B cell (primary cell): Measurements from ENCODE around the gene SP9. TPM values are rescaled to one million over a fixed set of nuclear protein-coding genes. Genes with fewer than 3 reads are reported as not detected.

Experiments
- ATAC-seq: fragments of 200-7000 bp; cut with Tn5 transposase; one replicate; pipeline ENCODE4 v1.10.0; 2021; ENCODE audit warnings: low read depth, mild to moderate bottlenecking, moderate number of reproducible peaks, moderate library complexity
- CTCF ChIA-PET: fragments of 350-600 bp; sonication (Branson Sonifier 250); formaldehyde crosslinking; loops from one replicate; lab custom pipeline; 2021; ENCODE audit warnings: antibody characterized with exemption, inconsistent platforms; lab: Charles Lee
- POLR2A ChIA-PET: fragments of 350-600 bp; sonication (Branson Sonifier 250); formaldehyde crosslinking; loops from one replicate; lab custom pipeline; 2021; ENCODE audit warnings: antibody characterized with exemption; lab: Charles Lee
- DNase-seq: peaks from one replicate; pipeline ENCODE4 v3.0.0; 2013
- H2AFZ ChIP-seq: 2 replicates; pipeline ENCODE4 v1.6.1; 2012; ENCODE audit warnings: mild to moderate bottlenecking, low read depth, low read length; ENCODE audit not compliant: insufficient read depth, poor library complexity, severe bottlenecking
- H3K27ac ChIP-seq, 2 donors: 1 replicate in 1 of 2; 2 replicates in 1 of 2; pipeline ENCODE4 v1.5.1; 2012 to 2013; ENCODE audit warnings: low read length in 2 of 2, mild to moderate bottlenecking in 2 of 2, moderate library complexity in 1 of 2
- H3K27me3 ChIP-seq, 4 experiments: fragments of 200-600 bp in 1 of 4; sonication (generic) in 1 of 4; replicated peaks in 1 of 4; 1 replicate in 2 of 4; 2 replicates in 2 of 4; pipeline versions ENCODE4 v1.6.1 to v1.7.0; 2013 to 2016; ENCODE audit warnings: low read length in 3 of 4, mild to moderate bottlenecking in 2 of 4, mixed read lengths in 1 of 4, moderate library complexity in 1 of 4; ENCODE audit not compliant: insufficient read depth in 4 of 4, control insufficient read depth in 3 of 4; ENCODE audit errors: control extremely low read depth in 1 of 4
- H3K36me3 ChIP-seq, 2 experiments: replicated peaks in 1 of 2; 1 replicate in 1 of 2; 2 replicates in 1 of 2; pipeline versions ENCODE4 v1.6.1 to v1.7.1; 2013; ENCODE audit warnings: low read length in 1 of 2; ENCODE audit not compliant: insufficient read depth in 2 of 2, control insufficient read depth in 1 of 2; ENCODE audit errors: control extremely low read depth in 1 of 2, extremely low read depth in 1 of 2
- H3K4me1 ChIP-seq, 2 donors: fragments of 200-600 bp in 1 of 2; sonication (generic) in 1 of 2; 1 replicate in 1 of 2; 2 replicates in 1 of 2; pipeline versions ENCODE4 v1.5.1 to v1.6.1; 2013 to 2017; ENCODE audit warnings: low read length in 2 of 2; ENCODE audit not compliant: control insufficient read depth in 2 of 2, insufficient read depth in 2 of 2
- H3K4me2 ChIP-seq: replicated peaks from 2 replicates; pipeline ENCODE3; 2012; ENCODE audit warnings: mild to moderate bottlenecking, low read depth, low read length; ENCODE audit not compliant: poor library complexity, severe bottlenecking
- H3K4me3 ChIP-seq, 5 experiments: fragments of 200-600 bp in 1 of 5; sonication (generic) in 1 of 5; 1 replicate in 3 of 5; 2 replicates in 2 of 5; pipeline versions ENCODE4 v1.5.1 to v1.7.0; 2011 to 2016; ENCODE audit warnings: low read length in 4 of 5, mild to moderate bottlenecking in 4 of 5, low read depth in 2 of 5, control low read depth in 1 of 5, moderate library complexity in 1 of 5; ENCODE audit not compliant: insufficient read depth in 1 of 5; ENCODE audit errors: control extremely low read depth in 1 of 5, extremely low read depth in 1 of 5
- H3K79me2 ChIP-seq: fragments of 200-600 bp; sonication (generic); one replicate; pipeline ENCODE4 v1.6.0; 2016; ENCODE audit warnings: low read length; ENCODE audit not compliant: control insufficient read depth, insufficient read depth
- H3K9ac ChIP-seq: fragments of 200-600 bp; sonication (generic); 2 replicates; pipeline ENCODE4 v1.6.1; 2017; ENCODE audit warnings: mild to moderate bottlenecking, low read length, moderate library complexity
- H3K9me3 ChIP-seq, 3 donors: one replicate each; pipeline versions ENCODE4 v1.6.1 to v1.7.1; 2013; ENCODE audit warnings: low read length in 2 of 3; ENCODE audit not compliant: control insufficient read depth in 2 of 3, insufficient read depth in 1 of 3; ENCODE audit errors: control extremely low read depth in 1 of 3
- H4K20me1 ChIP-seq: 2 replicates; pipeline ENCODE4 v1.6.0; 2012; ENCODE audit warnings: mild to moderate bottlenecking, low read length; ENCODE audit not compliant: insufficient read depth, control insufficient read depth, poor library complexity, severe bottlenecking
- H3K27ac Mint-ChIP-seq: one replicate; pipeline ENCODE4 v1.8.0; 2021; ENCODE audit warnings: mixed read lengths
- H3K27me3 Mint-ChIP-seq: one replicate; pipeline ENCODE4 v1.8.0; 2021; ENCODE audit warnings: mixed read lengths
- H3K4me1 Mint-ChIP-seq: one replicate; pipeline ENCODE4 v1.8.0; 2021; ENCODE audit warnings: mixed read lengths
- H3K4me3 Mint-ChIP-seq: one replicate; pipeline ENCODE4 v1.8.0; 2021; ENCODE audit warnings: mixed read lengths
- H3K9me3 Mint-ChIP-seq: one replicate; pipeline ENCODE4 v1.8.0; 2022; ENCODE audit warnings: mixed read lengths; ENCODE audit not compliant: insufficient read depth
- EZH2 ChIP-seq: IDR thresholded peaks from 2 replicates; pipeline ENCODE4 v1.6.1; 2012; ENCODE audit warnings: borderline replicate concordance, low read depth, mild to moderate bottlenecking, moderate library complexity, low read length; ENCODE audit not compliant: insufficient read depth, poor library complexity, severe bottlenecking
- WGBS: methylation state at CpG from one replicate; pipeline ENCODE4 v1.1.5; 2013; ENCODE audit warnings: missing lambda C conversion rate; ENCODE audit not compliant: insufficient coverage; 5-methylcytosine and 5-hydroxymethylcytosine counted together
- intact Hi-C: fragments of 100-400 bp; cut with micrococcal nuclease; formaldehyde crosslinking; loops from one replicate; pipeline ENCODE4 v1.10.0; 2022
- polyA plus RNA-seq: library from polyadenylated mRNA; depleted of rRNA; stranded (reverse); fragments of >200 nt; gene quantifications from 2 replicates; pipeline ENCODE4 v1.2.3, GENCODE V29; 2012
- total RNA-seq, 2 donors: library from RNA; stranded (reverse); fragments of 120-200 nt in 1 of 2; gene quantifications; 1 replicate in 1 of 2; 2 replicates in 1 of 2; pipeline versions ENCODE4 v1.2.3 to v1.2.4, GENCODE V29; 2013 to 2022
- TF ChIP-seq, protein P1 (sequence below): fragments of 200-600 bp; IDR thresholded peaks from one replicate; pipeline ENCODE4 v1.8.0; 2022; ENCODE audit warnings: antibody characterized with exemption, mild to moderate bottlenecking

SP9 gene
- total and polyA plus RNA-seq, 2 donors (not counting 1 experiment from before 2014, with no cell fraction given), result not detected

DNA sequence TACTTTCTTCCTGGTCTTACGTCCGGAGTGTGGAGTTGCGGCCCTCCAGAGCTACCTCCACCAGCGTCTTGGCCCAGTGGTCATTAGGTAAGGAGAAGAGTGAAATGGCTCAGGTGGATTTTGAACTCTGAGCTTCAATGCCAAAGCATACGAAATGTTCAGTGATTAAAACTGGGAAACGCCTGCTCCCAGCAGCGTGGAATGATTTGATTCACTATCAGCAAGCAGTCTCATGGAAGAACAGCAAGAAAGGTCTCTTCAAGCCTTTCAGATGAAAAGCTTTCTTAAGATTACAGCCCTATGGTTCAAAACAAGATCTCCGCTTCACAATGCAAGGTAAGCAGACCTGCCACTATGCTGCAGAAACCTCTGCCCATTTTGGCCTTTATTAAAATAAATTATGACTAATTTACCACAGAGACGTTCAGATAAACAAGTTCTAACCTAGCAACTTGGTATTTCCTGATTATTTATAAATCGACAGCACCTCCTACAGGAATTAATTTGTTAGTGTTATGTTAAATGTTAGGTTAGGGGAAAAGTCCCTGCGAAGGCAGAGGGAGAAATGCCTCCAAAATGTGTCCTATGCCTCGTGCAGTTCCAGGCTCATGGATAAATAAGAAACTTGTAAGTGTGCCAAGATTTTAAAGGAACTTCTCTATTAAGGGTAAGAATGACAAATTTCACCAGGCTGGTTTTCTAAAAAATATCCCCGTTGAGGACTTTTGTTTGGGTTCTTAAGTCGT lies 10.1 kb downstream of the SP9 start:
- peaks cover 42% of the 10 kb centered on the region for H3K27me3 Mint-ChIP-seq
- WGBS, result 32% methylated on average over 8 of the region's 14 CpGs
- TF ChIP-seq, protein P1, sequence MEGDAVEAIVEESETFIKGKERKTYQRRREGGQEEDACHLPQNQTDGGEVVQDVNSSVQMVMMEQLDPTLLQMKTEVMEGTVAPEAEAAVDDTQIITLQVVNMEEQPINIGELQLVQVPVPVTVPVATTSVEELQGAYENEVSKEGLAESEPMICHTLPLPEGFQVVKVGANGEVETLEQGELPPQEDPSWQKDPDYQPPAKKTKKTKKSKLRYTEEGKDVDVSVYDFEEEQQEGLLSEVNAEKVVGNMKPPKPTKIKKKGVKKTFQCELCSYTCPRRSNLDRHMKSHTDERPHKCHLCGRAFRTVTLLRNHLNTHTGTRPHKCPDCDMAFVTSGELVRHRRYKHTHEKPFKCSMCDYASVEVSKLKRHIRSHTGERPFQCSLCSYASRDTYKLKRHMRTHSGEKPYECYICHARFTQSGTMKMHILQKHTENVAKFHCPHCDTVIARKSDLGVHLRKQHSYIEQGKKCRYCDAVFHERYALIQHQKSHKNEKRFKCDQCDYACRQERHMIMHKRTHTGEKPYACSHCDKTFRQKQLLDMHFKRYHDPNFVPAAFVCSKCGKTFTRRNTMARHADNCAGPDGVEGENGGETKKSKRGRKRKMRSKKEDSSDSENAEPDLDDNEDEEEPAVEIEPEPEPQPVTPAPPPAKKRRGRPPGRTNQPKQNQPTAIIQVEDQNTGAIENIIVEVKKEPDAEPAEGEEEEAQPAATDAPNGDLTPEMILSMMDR, result peak; percentile 68
- TF ChIP-seq EZH2, result no peak
- peaks cover 1 to 53% (median 45%) of the 10 kb centered on the region in 4 experiments for H3K27me3 ChIP-seq
- peaks cover 0 to 35% (median 0%) of the 10 kb centered on the region in 3 donors for H3K9me3 ChIP-seq
- H4K20me1 ChIP-seq, result peaks cover 13% of the 10 kb centered on the region
- no peak overlapping the region for H3K9ac ChIP-seq
- H3K4me1 ChIP-seq, result peaks cover 41 to 48% of the 10 kb centered on the region in 2 donors
- ATAC-seq (no peak), DNase-seq (peak; percentile 55)
- no peak overlapping the region for H3K27ac Mint-ChIP-seq
- H3K27ac ChIP-seq, result no peak overlapping the region
- intact Hi-C loops, result loop anchor here (1.0 to 10.0 kb wide), 6 partner anchors 460 to 1538 kb away; partner anchors contain the start of gene CDCA7
- H3K9me3 Mint-ChIP-seq, result no peaks in the 10 kb centered on the region
- H3K4me3 ChIP-seq, result no peak overlapping the region
- H3K4me1 Mint-ChIP-seq, result peaks cover 28% of the 10 kb centered on the region
- H2AFZ ChIP-seq, result no peak overlapping the region
- H3K79me2 ChIP-seq, result no peaks in the 10 kb centered on the region
- no peak overlapping the region for H3K4me2 ChIP-seq
- CTCF ChIA-PET, result interaction anchor here (0.5 to 7.2 kb wide), 12 partner anchors 11 to 1317 kb away, joined by 3 to 151 read pairs (median 4); partner anchors contain the start of gene SCRN3
- POLR2A ChIA-PET, result no interaction called here
- H3K4me3 Mint-ChIP-seq, result no peak overlapping the region
- H3K36me3 ChIP-seq, result peaks cover 4 to 12% of the 10 kb centered on the region in 2 experiments

DNA sequence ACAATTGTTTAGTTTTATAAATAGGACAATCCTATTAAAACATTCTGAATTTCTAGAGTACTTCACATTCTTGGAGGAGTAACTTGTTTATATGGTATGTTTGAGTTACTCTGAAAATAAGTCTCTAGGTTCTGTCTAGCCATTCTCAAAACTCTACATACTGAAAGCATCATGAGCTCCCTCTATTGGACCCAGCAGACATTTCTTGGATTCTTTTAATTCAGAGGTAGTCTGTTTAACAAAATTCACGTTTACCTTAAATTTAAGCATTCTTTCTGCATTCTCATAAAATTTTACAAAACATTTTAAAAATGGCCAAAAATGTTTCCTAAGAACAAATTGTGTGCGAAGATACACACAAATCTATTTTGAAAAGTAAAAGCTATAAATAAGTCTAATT lies 15.3 kb downstream of the SP9 start:
- no peak overlapping the region for H3K9ac ChIP-seq
- no peak overlapping the region for H2AFZ ChIP-seq
- no peaks in the 10 kb centered on the region for H3K4me1 ChIP-seq
- H3K27me3 ChIP-seq, result peaks cover 0 to 6% (median 4%) of the 10 kb centered on the region in 4 experiments
- no peaks in the 10 kb centered on the region for H4K20me1 ChIP-seq
- H3K36me3 ChIP-seq, result peaks cover 4 to 12% of the 10 kb centered on the region in 2 experiments
- WGBS, result no CpG with 5 or more reads among the region's 2 CpGs
- TF ChIP-seq, protein P1, result no peak
- TF ChIP-seq EZH2, result no peak
- DNase-seq (no peak), ATAC-seq (no peak)
- no peaks in the 10 kb centered on the region for H3K4me1 Mint-ChIP-seq
- intact Hi-C loops, result no loop called here
- H3K9me3 ChIP-seq, result no peaks in the 10 kb centered on the region
- H3K4me3 Mint-ChIP-seq, result no peak overlapping the region
- no peaks in the 10 kb centered on the region for H3K79me2 ChIP-seq
- H3K27me3 Mint-ChIP-seq, result peaks cover 12% of the 10 kb centered on the region
- no peak overlapping the region for H3K4me2 ChIP-seq
- ChIA-PET POLR2A (no interaction called here), CTCF (interaction anchor here (1.0 to 3.3 kb wide), 4 partner anchors 9 to 950 kb away, joined by 3 to 17 read pairs (median 5); no protein-coding TSS in a partner anchor)
- H3K27ac ChIP-seq, result no peak overlapping the region
- H3K27ac Mint-ChIP-seq, result no peak overlapping the region
- no peak overlapping the region for H3K4me3 ChIP-seq
- no peaks in the 10 kb centered on the region for H3K9me3 Mint-ChIP-seq
